HuH-7.5 (cell line): ENCODE data around the gene FBXL13.
"Not testable (repeated sequence)": the region's sequence is repeated elsewhere in the genome, so short reads cannot be mapped to it uniquely, and the experiment has no call there.

ENCODE experiments used
- DNase-seq: peaks from one replicate; pipeline ENCODE4 v3.0.0; 2011; ENCODE audit warnings: low spot score

FBXL13 gene

DNA sequence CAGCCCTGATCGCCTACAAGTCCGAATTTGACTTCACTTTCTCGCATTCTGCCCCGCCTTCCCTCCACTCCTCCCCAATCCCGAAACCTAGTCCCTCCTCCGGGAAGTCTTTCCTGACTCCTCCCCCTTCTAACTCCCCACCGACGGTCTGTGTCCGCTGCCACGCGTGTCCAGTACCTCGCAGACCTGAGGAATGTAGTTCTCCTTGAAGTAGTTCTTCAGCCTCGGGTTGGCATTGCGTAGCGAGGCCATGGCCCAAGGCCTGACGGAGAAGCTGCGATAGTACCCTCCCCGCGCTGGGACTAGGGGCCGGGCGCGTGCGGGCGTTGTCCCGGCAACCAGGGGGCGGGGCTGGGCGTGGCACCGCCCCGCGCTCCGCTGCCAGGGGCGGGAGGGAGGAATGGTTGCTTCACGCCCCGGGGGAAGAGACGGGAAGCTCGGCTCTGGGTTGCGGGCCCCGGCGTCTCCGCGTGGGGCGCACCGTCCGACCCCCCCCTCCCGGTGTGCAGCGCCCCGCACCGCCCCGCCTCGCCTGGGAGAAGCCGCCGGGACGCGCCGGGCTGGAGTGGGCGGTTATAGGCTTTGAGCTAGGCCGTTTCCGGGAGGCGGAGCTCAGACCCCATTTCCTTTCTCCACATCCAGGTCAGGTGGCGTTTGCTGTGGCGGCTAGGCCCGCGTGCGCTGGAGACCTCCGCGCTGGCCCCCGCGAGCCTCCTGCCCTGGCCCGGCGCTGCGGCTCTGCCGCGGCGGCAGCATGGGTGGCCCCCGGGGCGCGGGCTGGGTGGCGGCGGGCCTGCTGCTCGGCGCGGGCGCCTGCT lies at the start of gene FBXL13, which contains the start of gene ARMC10:
Gene FBXL13 (minus strand): TSS at position 278 of the 818 bp plus-strand sequence.
Gene ARMC10 (plus strand): TSS at position 622 of the 818 bp plus-strand sequence. CDS start 133 bp downstream, at position 755.
- DNase-seq = peak; percentile 85

- no peak for DNase-seq
These were observed 48.9 kb upstream of the FBXL13 start for GRCh38 chr7:103123529-103123928.

DNA sequence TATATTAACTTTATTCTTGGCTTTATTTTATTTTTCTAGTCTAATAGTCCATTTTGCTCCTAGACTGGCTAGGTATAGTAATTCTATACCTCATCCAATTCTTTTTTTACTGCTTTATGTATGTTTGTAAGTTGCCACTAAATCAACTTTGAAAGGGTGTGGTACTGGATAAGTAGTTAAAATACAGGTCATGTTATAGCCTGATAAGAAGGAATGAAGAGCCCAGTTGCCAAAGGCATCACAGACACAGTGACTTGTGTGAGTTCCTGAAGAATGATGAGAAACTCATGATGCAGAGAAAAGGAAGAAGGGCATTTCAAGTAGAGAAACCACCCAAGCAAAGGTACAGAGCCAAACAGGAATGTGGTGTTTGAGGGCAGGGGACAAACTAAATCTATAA lies 47.0 kb upstream of the FBXL13 start:
- DNase-seq = no peak

- DNase-seq = no peak
These were observed 45.8 kb upstream of the FBXL13 start for GRCh38 chr7:103120362-103120761.

GRCh38 chr7:103119791-103120291 lies 45.2 kb upstream of the FBXL13 start:
- no peak for DNase-seq

DNA sequence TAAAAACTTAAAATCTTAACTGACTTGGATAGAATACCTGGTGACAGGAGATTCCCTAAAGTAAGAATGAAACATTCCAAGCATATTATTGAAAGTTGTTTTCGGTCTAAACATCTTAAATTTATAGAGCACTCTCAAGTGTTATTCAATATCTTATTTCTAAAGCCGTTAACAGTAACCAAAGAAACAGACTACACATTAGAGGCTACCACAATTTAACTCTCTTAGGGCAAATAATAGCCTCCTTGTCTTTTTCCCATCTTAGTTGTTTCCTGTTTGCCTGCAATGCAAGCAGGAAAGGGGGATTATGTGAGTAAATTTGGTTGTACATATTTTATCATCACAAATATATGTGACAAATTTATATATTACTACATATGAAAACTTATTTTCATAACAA lies 42.9 kb upstream of the FBXL13 start:
- DNase-seq = no peak

DNA sequence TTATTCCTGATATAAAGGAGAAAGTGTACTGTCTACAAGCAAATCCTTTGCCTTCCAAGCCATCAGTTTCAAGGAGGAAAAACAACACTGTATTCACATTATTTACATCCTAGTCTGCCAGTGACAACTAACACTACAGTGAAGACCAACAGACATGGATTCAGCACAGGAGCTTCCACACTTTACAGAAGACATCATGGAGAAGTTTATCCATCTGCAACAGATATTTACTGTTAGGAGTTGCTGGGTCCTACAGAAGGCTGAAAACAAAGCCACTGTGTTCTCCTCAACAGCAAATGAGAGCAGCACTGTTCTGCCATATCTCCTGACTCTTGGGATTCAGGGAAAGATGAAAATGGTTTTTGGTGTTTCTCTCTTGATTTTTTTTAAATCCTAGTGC lies 42.4 kb upstream of the FBXL13 start:
- DNase-seq = no peak

- DNase-seq = no peak
These were observed 41.9 kb upstream of the FBXL13 start for GRCh38 chr7:103116511-103116910.

- DNase-seq = no peak
These were observed 41.2 kb upstream of the FBXL13 start for GRCh38 chr7:103115771-103116170.

DNA sequence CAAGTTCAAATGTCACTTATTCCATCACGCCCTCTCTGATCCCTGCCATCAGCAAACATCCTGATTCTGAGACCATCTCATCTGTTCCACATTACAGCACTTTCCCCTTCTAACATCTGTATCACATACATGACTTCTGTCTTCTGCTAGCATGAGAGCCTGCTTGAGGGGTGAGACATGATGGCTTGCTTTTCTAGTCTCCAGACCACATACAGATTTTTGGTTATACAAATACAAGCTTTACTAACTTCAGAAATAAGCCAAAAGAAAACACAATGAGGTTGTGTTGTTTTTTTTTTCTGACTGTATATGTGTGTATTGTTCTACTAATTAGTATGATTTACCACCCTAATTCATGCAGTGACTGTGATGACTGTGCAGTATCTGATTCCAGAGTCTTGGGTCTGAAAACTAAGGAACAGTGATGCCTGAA lies 40.0 kb upstream of the FBXL13 start:
- no peak for DNase-seq

- no peak for DNase-seq
These were observed 38.6 kb upstream of the FBXL13 start for GRCh38 chr7:103113164-103113563.

GRCh38 chr7:103106703-103107070 lies 32.1 kb upstream of the FBXL13 start:
- DNase-seq = not testable (repeated sequence)

DNA sequence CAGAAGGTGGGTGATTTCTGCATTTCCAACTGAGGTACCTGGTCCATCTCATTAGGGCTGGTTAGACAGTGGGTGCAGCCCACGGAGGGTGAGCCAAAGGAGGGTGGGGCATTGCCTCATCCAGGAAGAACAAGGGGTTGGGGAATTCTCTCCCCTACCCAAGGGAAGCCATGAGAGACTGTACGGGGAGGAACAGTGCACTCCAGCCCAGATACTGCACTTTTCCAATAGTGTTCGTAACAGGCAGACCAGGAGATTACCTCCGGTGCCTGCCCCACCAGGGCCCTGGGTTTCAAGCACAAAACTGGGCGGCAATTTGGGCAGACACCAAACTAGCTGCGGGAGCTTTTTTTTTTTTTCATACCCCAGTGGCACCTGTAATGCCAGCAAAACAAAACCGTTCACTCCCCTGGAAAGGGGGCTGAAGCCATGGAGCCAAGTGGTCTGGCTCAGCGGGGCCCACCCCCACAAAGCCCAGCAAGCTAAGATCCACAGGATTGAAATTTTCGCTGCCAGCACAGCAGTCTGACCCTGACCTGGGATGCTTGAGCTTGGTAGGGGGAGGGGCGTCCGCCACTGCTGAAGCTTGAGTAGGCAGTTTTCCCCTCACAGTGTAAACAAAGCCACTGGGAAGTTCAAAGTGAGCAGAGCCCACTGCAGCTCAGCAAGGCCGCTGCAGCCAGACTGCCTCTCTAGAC lies 31.6 kb upstream of the FBXL13 start:
- DNase-seq = no peak

DNA sequence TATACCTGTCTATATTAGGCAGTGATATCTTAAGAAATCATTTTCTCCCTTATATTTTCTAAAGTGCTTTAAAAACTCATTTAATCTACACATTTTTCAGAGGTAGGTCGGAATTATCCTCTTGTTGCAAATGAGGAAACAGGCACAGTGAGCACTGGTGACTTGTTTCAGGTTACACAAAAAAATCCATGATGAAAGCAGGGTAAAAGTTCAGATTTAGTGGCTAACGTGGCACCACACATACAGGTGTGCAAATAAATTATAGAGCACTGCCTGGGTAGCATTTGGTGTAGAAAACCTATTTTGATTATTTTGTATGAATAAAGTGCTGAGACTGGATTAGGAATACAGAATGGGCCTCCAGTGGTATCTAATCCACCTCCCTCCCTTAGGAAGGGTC lies 26.9 kb upstream of the FBXL13 start:
- no peak for DNase-seq

GRCh38 chr7:103100348-103100747 lies 25.8 kb upstream of the FBXL13 start:
- DNase-seq = no peak

- no peak for DNase-seq
These were observed 22.4 kb upstream of the FBXL13 start for GRCh38 chr7:103097041-103097440.

GRCh38 chr7:103095558-103095957 lies 21.0 kb upstream of the FBXL13 start:
- DNase-seq = not testable (repeated sequence)

DNA sequence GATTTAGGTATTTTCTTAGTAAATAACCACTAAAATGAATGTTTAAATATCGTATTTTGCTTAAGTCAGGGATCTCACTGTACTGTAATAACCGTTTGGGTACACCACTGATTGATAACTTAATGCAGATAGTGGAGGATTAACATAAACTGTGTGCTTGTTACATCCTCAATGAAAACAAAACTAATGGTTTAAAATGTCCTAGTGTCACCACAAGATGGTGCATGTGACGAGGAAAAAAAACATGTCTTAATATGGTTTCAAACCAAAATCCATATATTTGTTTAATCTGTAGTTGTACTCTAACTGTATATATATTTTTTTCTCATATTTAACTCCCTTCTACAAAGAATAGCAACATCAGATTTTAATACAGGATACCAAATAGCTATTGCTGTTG lies 19.5 kb upstream of the FBXL13 start:
- DNase-seq = no peak

DNA sequence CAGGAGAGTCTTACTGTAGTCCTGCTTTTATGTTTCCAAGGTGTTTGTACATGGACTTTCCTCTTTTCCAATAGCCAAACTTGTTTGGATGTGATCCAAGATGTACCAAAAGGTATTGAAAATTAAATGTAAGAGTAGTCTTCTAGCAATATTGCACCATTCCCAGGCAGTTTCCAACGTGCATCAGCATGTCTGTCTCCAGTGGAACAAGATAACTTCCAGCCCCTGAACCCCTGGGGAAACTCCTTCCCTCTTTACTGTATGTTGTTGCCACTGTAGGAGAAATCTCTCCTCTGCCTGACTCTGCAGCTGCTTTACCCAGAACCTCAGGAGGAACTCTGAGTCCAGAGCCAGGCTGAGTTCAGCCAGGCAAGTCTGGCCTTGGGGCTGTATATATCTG lies 18.8 kb upstream of the FBXL13 start:
- DNase-seq = no peak

DNA sequence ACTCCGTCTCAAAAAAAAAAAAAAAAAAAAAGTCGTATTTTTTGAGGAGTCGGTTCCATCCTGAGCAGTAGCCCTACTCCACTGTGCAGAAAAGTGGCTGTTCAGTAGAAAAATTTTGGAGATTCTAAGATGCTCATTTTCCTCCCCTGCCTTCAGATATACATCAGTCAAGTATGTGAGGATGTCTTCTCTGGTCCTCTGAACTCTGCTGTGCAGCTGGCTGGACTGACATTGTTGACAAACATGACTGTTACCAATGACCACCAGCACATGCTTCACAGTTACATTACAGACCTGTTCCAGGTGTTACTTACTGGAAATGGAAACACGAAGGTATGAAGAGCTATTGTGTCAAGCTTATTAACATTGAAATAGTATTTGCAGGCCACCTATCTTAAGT lies 17.7 kb upstream of the FBXL13 start:
- DNase-seq = not testable (repeated sequence)

- DNase-seq = no peak
These were observed 8.6 kb upstream of the FBXL13 start for GRCh38 chr7:103083210-103083609.

DNA sequence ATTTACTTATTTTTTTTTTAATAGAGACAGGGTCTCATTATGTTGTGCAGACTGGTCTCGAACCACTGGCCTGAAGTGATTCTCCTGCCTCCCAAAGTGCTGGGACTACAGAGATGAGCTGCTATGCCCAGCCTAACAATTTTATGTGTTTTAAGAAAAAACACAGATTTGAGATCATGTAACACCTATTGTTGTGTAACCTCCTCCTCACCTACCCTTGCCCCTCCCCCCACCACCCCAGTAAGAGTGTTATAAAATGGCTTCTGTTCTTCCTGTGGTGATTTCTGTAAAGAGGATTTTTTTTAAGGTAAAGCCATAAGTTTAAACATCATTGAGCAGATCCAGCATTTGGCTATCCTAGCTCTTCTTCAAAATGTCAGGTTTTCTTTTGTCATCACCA lies 7.9 kb upstream of the FBXL13 start:
- no peak for DNase-seq

DNA sequence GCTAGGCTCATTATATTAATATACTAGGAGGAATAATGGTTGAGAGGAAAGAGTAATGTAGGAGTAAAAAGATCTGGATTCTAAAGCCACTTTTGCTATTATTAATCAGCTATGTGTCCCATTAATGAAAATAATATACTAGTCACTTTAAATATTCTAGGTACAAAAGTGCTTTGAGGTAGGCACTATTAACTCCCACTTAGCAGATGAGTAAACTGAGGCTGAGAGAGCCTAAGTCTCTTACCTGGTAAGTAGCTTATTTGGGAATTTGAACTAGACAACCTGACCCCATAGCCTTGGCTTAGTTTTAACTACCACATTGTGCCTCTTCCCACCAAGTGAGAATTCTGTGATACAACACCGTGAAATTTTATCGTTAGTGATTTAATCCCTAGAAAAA lies 6.3 kb upstream of the FBXL13 start:
- no peak for DNase-seq
